NB4 (cell line): ENCODE results near the gene TCOF1.

ENCODE experiments used
- CTCF ChIP-seq: IDR thresholded peaks from one replicate; pipeline ENCODE4 v1.5.1; 2012; ENCODE audit warnings: low read depth, low read length
- MAX ChIP-seq: IDR thresholded peaks from 2 replicates; pipeline ENCODE4 v1.6.1; 2011; ENCODE audit warnings: low read depth, low read length

GRCh38 chr5:150428978-150429377 lies 71.5 kb downstream of the TCOF1 start:
- TF ChIP-seq CTCF (no peak), MAX (no peak)
